K562 (cell line): ENCODE measurements around the gene PLPPR2. TPM values are rescaled to one million over a fixed set of nuclear protein-coding genes. Genes with fewer than 3 reads are reported as not detected.

Experiments used
- ATAC-seq: fragments of 200-7000 bp; cut with Tn5 transposase; 3 replicates; pipeline ENCODE4 v1.9.1; 2020; ENCODE audit warnings: moderate library complexity
- Bru-seq: library from RNA; stranded (reverse); fragments of 400-500 nt; gene quantifications from one replicate; lab custom pipeline; 2021; lab: Mats Ljungman, UMichigan
- BruChase-seq, 2 experiments: library from RNA; stranded (reverse); fragments of 400-500 nt; gene quantifications; one replicate each; lab custom pipeline; 2021; lab: Mats Ljungman, UMichigan
- BruUV-seq: library from RNA; stranded (reverse); fragments of 400-500 nt; replicated peaks from 2 replicates; lab custom pipeline; 2021; lab: Mats Ljungman, UMichigan
- CTCF ChIA-PET: fragments of 300-600 bp; formaldehyde crosslinking; extraction: SDS; loops from one replicate; lab custom pipeline; 2021; ENCODE audit warnings: low intra/inter-chr PET ratio; lab: Yijun Ruan, JAX
- POLR2A ChIA-PET: fragments of 300-600, 350-650 bp; sonication (Branson Sonifier 250); formaldehyde crosslinking; extraction: SDS; loops from one replicate; lab custom pipeline; 2021; ENCODE audit warnings: antibody characterized with exemption, inconsistent platforms; lab: Yijun Ruan, JAX
- DNase-seq, 4 experiments: peaks; one replicate each; pipeline versions ENCODE4 v3.0.0 to v3.0.0-alpha.2; 2011 to 2018; ENCODE audit warnings: low spot score in 3 of 4, mixed read lengths in 3 of 4; ENCODE audit errors: extremely low read depth in 1 of 4
- FAIRE-seq: peaks from 2 replicates; lab custom pipeline; 2011; peaks lifted over from hg19 to GRCh38; lab: Jason Lieb, UNC
- H2AFZ ChIP-seq: 2 replicates; pipeline ENCODE4 v1.6.0; 2011; ENCODE audit warnings: low read depth, low read length, control low read depth, inconsistent platforms
- H3K27ac ChIP-seq: fragments of 200-600 bp; 3 replicates; pipeline ENCODE4 v1.8.0; 2011; ENCODE audit warnings: low read depth, mild to moderate bottlenecking, control low read depth, inconsistent platforms, low read length, moderate library complexity, mixed read lengths; ENCODE audit errors: extremely low read depth
- H3K27me3 ChIP-seq, 2 experiments: fragments of 300-600 bp in 1 of 2; 2 replicates in 1 of 2; 3 replicates in 1 of 2; pipeline versions ENCODE4 v1.6.0 to v1.8.0; 2011; ENCODE audit warnings: inconsistent platforms in 2 of 2, low read length in 2 of 2, mild to moderate bottlenecking in 1 of 2, mixed read lengths in 1 of 2, moderate library complexity in 1 of 2; ENCODE audit not compliant: control insufficient read depth in 2 of 2, insufficient read depth in 2 of 2
- H3K36me3 ChIP-seq: fragments of 300-600 bp; 3 replicates; pipeline ENCODE4 v1.8.0; 2011; ENCODE audit warnings: mild to moderate bottlenecking, low read length, inconsistent platforms; ENCODE audit not compliant: control insufficient read depth, insufficient read depth
- H3K4me1 ChIP-seq, 2 experiments: fragments of 200-600 bp in 1 of 2; replicated peaks in 1 of 2; 2 replicates in 1 of 2; 3 replicates in 1 of 2; pipeline versions ENCODE4 v1.5.1 to v1.8.0; 2011; ENCODE audit warnings: inconsistent platforms in 2 of 2, low read length in 2 of 2, mild to moderate bottlenecking in 1 of 2, mixed read lengths in 1 of 2, moderate library complexity in 1 of 2; ENCODE audit not compliant: control insufficient read depth in 2 of 2, insufficient read depth in 2 of 2
- H3K4me2 ChIP-seq: 2 replicates; pipeline ENCODE4 v1.6.1; 2011; ENCODE audit warnings: low read length, control low read depth, inconsistent platforms, mixed read lengths; ENCODE audit not compliant: insufficient read depth
- H3K4me3 ChIP-seq: fragments of 200-600 bp; sonication (generic), shearing (Covaris generic); 2 replicates; pipeline ENCODE4 v1.5.1; 2016; ENCODE audit warnings: control low read depth, inconsistent platforms
- H3K79me2 ChIP-seq: fragments of 200-600 bp; 3 replicates; pipeline ENCODE4 v1.8.0; 2011; ENCODE audit warnings: low read length, inconsistent platforms; ENCODE audit not compliant: control insufficient read depth, insufficient read depth
- H3K9ac ChIP-seq, 2 experiments: 2 replicates each; pipeline versions ENCODE4 v1.6.0 to v1.6.1; 2011; ENCODE audit warnings: low read depth in 2 of 2, low read length in 2 of 2, control low read depth in 1 of 2, inconsistent platforms in 1 of 2, mild to moderate bottlenecking in 1 of 2, mixed read lengths in 1 of 2; ENCODE audit not compliant: insufficient read depth in 1 of 2
- H3K9me1 ChIP-seq: one replicate; pipeline ENCODE4 v1.6.0; 2011; ENCODE audit warnings: inconsistent platforms, mild to moderate bottlenecking, low read length, moderate library complexity; ENCODE audit not compliant: control insufficient read depth, insufficient read depth
- H3K9me3 ChIP-seq: replicated peaks from 2 replicates; pipeline ENCODE4 v1.5.1; 2011; ENCODE audit warnings: low read depth, low read length, inconsistent platforms; ENCODE audit not compliant: control insufficient read depth, insufficient read depth
- H4K20me1 ChIP-seq: replicated peaks from 2 replicates; pipeline ENCODE4 v1.6.1; 2011; ENCODE audit warnings: low read length, inconsistent platforms, mixed read lengths; ENCODE audit not compliant: control insufficient read depth, insufficient read depth
- ELF2 ChIP-seq: fragments of 250-450 bp; sonication (Bioruptor Pico); IDR thresholded peaks from 2 replicates; pipeline ENCODE4 v1.5.0; 2021; ENCODE audit warnings: mild to moderate bottlenecking
- GATAD2B ChIP-seq: fragments of 450-650 bp; IDR thresholded peaks from 2 replicates; pipeline ENCODE4 v1.6.1; 2017; ENCODE audit warnings: mild to moderate bottlenecking, borderline replicate concordance
- HIVEP1 ChIP-seq: fragments of 250-450 bp; sonication (Bioruptor Pico); IDR thresholded peaks from 2 replicates; pipeline ENCODE4 v1.4.0; 2020; ENCODE audit warnings: mild to moderate bottlenecking
- JUN ChIP-seq, 2 experiments: sonication (generic) in 1 of 2; formaldehyde crosslinking in 1 of 2; IDR thresholded peaks; 2 replicates each; pipeline versions ENCODE4 v1.6.1 to v1.8.0; 2012 to 2022; ENCODE audit warnings: borderline replicate concordance in 2 of 2, mild to moderate bottlenecking in 2 of 2, improper control_type of control experiment in 1 of 2, low read depth in 1 of 2, low read length in 1 of 2, missing genetic modification reagents in 1 of 2
- NELFE ChIP-seq: IDR thresholded peaks from 2 replicates; pipeline ENCODE4 v1.6.1; 2011; ENCODE audit warnings: mild to moderate bottlenecking; ENCODE audit not compliant: insufficient read depth, insufficient read length
- PRPF4 ChIP-seq: fragments of 200-400 bp; formaldehyde crosslinking; IDR thresholded peaks from one replicate; pipeline ENCODE4 v1.6.1; 2017; ENCODE audit warnings: low read length, low read depth, mild to moderate bottlenecking; ENCODE audit not compliant: insufficient read depth, poor library complexity, severe bottlenecking
- PYGO2 ChIP-seq: fragments of 450-650 bp; IDR thresholded peaks from 2 replicates; pipeline ENCODE4 v1.6.1; 2016; ENCODE audit warnings: mild to moderate bottlenecking, missing genetic modification characterization, moderate library complexity, missing compliant biosample characterization
- ZNF232 ChIP-seq: sonication (generic); formaldehyde crosslinking; IDR thresholded peaks from 2 replicates; pipeline ENCODE4 v1.8.0; 2022; ENCODE audit warnings: mild to moderate bottlenecking, missing genetic modification reagents
- WGBS: fragments of 100-300 bp; shearing (Covaris generic); methylation state at CpG from one replicate; pipeline ENCODE4 v1.1.6; 2016; ENCODE audit warnings: low coverage, mixed read lengths; ENCODE audit not compliant: insufficient coverage; ENCODE audit errors: missing lambda C conversion rate; 5-methylcytosine and 5-hydroxymethylcytosine counted together
- in situ Hi-C: fragments of 300-500 bp; cut with MboI; formaldehyde crosslinking; loops from 4 replicates; pipeline ENCODE4 v1.15.0; 2018; ENCODE audit warnings: inconsistent platforms, mixed read lengths
- intact Hi-C: fragments of 100-400 bp; cut with micrococcal nuclease; formaldehyde crosslinking; loops from 2 replicates; pipeline ENCODE4 v1.14.2; 2022
- long read RNA-seq, 3 experiments: library from polyadenylated mRNA in 2 of 3; library from RNA in 1 of 3; unstranded in 2 of 3; stranded (forward) in 1 of 3; transcript quantifications; one replicate each; pipeline ENCODE4 v2.0.0, GENCODE V29; 2019 to 2022
- polyA minus RNA-seq, 3 experiments: library from RNA; depleted of rRNA, polyadenylated mRNA; stranded (reverse); fragments of >200 nt; gene quantifications; 2 replicates each; pipeline ENCODE4 v1.2.3, GENCODE V29; 2011
- polyA plus RNA-seq, 8 experiments: library from polyadenylated mRNA; depleted of rRNA in 4 of 8; stranded (reverse) in 5 of 8; unstranded in 3 of 8; fragments of >200 nt; fragmentation: Nextera tagmentation in 2 of 8; fragmentation: Illumina TruSeq in 1 of 8; extraction: Ambion mirVana in 2 of 8; extraction: Trizol in 1 of 8; gene quantifications; 2 replicates each; pipeline versions ENCODE4 v1.2.1 to v1.2.3, GENCODE V29; 2011 to 2014; ENCODE audit warnings: inconsistent platforms in 1 of 8, missing spikeins in 1 of 8
- total RNA-seq, 7 experiments: library from RNA; depleted of rRNA in 6 of 7; stranded (reverse); fragments of >200 nt in 6 of 7; fragmentation: Illumina TruSeq in 2 of 7; extraction: Trizol in 2 of 7; gene quantifications; 2 replicates each; pipeline versions ENCODE4 v1.2.1 to v1.2.3, GENCODE V29; 2011 to 2021; ENCODE audit warnings: low replicate concordance in 1 of 7
- TF ChIP-seq, protein P1 (sequence below): fragments of 250-450 bp; sonication (Bioruptor Pico); IDR thresholded peaks from 2 replicates; pipeline ENCODE4 v1.4.0; 2020; ENCODE audit warnings: borderline replicate concordance
- TF ChIP-seq, protein P2 (sequence below): fragments of 200-800 bp; sonication (Bioruptor generic); IDR thresholded peaks from 2 replicates; pipeline ENCODE4 v1.6.1; 2017; ENCODE audit warnings: missing genetic modification characterization, missing compliant biosample characterization

The PLPPR2 gene, protein sequence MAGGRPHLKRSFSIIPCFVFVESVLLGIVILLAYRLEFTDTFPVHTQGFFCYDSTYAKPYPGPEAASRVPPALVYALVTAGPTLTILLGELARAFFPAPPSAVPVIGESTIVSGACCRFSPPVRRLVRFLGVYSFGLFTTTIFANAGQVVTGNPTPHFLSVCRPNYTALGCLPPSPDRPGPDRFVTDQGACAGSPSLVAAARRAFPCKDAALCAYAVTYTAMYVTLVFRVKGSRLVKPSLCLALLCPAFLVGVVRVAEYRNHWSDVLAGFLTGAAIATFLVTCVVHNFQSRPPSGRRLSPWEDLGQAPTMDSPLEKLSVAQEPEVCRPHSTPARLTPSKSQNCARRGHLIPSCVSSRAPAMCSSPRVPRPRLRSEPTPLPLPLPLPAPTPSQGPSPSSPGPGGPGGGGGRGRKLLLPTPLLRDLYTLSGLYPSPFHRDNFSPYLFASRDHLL
- 8.1 and 27.1 TPM in 2 replicates for total RNA-seq (2011; cell fraction: chromatin; rRNA removed; ENCODE audit: low replicate concordance)
- 25.7 and 35.0 TPM in 2 replicates for total RNA-seq (2011; cell fraction: nucleolus; rRNA removed)
- total RNA-seq (2011; cell fraction: nucleoplasm; rRNA removed), result 21.9 and 29.8 TPM in 2 replicates
- total RNA-seq (2014; rRNA removed) (4.4 and 11.2 TPM in 2 replicates), total RNA-seq (2014; rRNA removed; fragmentation: Illumina TruSeq; extraction: Trizol) (1.8 and 2.1 TPM in 2 replicates), total RNA-seq (2015; rRNA removed; fragmentation: Illumina TruSeq; extraction: Trizol) (2.6 and 3.1 TPM in 2 replicates), total RNA-seq (2021) (15.9 and 17.6 TPM in 2 replicates), polyA plus RNA-seq (2011; rRNA removed) (3.4 and 6.3 TPM in 2 replicates), polyA plus RNA-seq (2014; fragmentation: Illumina TruSeq; extraction: Trizol) (8.1 and 12.8 TPM in 2 replicates), polyA plus RNA-seq (2014; fragmentation: Nextera tagmentation; extraction: Ambion mirVana) (under 1 TPM; 0.49 TPM), polyA plus RNA-seq (2014; rRNA removed) (8.6 and 10.0 TPM in 2 replicates), polyA minus RNA-seq (2011; rRNA and poly(A)+ RNA removed) (1.1 and 2.5 TPM in 2 replicates), Bru-seq, nascent RNA (percentile 53 among the genes with signal in this experiment), BruChase-seq, experiment 1, labeled RNA remaining after a 2-hour chase (percentile 42 among the genes with signal in this experiment), BruChase-seq, experiment 2, labeled RNA remaining after a 6-hour chase (percentile 48 among the genes with signal in this experiment)
- polyA plus RNA-seq (2011; cell fraction: cytosol; rRNA removed), result 5.2 and 13.0 TPM in 2 replicates
- 21.6 and 30.6 TPM in 2 replicates for polyA plus RNA-seq (2011; cell fraction: nucleus; rRNA removed)
- polyA plus RNA-seq (2012), result 16.0 and 16.8 TPM in 2 replicates
- polyA minus RNA-seq (2011; cell fraction: cytosol; rRNA and poly(A)+ RNA removed), result 6.1 and 10.4 TPM in 2 replicates
- polyA minus RNA-seq (2011; cell fraction: nucleus; rRNA and poly(A)+ RNA removed), result 7.2 and 8.5 TPM in 2 replicates
- long read RNA-seq, experiment 1, partial matches to known transcripts, result 26 of 27 reads
- long read RNA-seq, experiment 1, other reads (novel, unspliced or antisense), result 1 of 27 reads
- long read RNA-seq, experiment 2, transcript PLPPR2-201 (10 exons, 2,727 nt), result major isoform, 8 of 18 reads
- long read RNA-seq, experiment 2, partial matches to known transcripts, result 2 of 18 reads
- long read RNA-seq, experiment 2, other reads (novel, unspliced or antisense), result 7 of 18 reads
- long read RNA-seq, experiment 3, partial matches to known transcripts, result 2 of 4 reads
- long read RNA-seq, experiment 3, other reads (novel, unspliced or antisense), result 1 of 4 reads

DNA sequence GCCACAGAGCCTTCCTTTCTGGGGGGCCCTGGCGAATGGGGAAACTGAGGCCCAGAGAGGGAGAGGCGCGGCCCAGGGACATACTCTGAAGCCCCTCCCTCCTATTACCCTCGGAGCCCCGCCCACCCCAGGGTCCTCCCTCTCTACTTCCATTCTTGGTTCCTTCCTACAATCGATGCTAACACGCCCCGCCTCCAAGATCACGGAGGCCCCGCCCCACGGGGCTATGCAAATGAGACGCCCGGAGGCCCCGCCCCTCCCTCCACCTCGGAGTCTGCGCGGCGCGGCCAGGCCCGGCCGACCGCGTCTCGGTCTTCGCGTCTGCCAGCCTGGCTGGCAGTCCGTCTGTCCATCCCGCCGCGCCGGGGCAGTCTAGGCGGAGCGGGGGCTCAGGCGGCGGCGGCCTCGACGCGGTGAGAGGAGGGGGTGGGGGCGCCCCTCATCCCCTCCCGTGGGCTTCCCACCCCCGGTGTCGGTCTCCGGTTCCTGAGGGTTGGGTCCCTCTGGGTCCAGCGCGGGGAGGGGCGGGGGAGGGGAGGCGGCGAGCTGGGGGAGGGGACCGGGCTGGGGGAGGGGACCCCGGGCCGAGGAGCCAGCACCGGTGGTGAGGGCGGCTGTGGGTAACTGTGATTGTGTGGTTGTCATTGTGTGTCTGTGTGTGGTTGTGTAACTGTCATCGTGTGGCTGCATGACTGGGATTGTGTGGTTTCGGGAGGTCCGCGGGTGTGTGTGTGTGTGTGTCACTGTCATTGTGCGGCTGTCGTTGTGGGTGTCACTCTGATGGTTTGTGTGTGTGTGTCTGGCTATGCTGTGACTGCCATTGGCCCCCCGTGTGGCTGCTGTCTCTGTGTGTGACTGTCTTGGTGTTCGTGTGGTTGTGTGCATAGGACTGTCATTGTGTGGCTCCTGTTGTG lies at the start of gene PLPPR2:
Gene PLPPR2 (plus strand): TSS at position 273 of the 914 bp plus-strand sequence. CDS start 2,242 bp downstream, outside the sequence.
- POLR2A ChIA-PET, result no interaction called here
- TF ChIP-seq HIVEP1 (CRISPR knock-in tag) (no peak), PRPF4 (no peak), GATAD2B (no peak), ZNF232 (CRISPR knock-in tag) (no peak), ELF2 (CRISPR knock-in tag) (no peak), NELFE (no peak), JUN (IDR thresholded peaks at IDR 0.05; ENCODE audit: borderline replicate concordance, low read depth, low read length) (no peak), JUN (CRISPR knock-in tag; IDR thresholded peaks at IDR 0.05; ENCODE audit: borderline replicate concordance) (no peak), PYGO2 (tag) (no peak)
- TF ChIP-seq, protein P1, sequence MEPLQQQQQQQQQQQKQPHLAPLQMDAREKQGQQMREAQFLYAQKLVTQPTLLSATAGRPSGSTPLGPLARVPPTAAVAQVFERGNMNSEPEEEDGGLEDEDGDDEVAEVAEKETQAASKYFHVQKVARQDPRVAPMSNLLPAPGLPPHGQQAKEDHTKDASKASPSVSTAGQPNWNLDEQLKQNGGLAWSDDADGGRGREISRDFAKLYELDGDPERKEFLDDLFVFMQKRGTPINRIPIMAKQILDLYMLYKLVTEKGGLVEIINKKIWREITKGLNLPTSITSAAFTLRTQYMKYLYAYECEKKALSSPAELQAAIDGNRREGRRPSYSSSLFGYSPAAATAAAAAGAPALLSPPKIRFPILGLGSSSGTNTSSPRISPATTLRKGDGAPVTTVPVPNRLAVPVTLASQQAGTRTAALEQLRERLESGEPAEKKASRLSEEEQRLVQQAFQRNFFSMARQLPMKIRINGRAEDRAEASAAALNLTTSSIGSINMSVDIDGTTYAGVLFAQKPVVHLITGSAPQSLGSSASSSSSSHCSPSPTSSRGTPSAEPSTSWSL, result no peak
- TF ChIP-seq, protein P2, sequence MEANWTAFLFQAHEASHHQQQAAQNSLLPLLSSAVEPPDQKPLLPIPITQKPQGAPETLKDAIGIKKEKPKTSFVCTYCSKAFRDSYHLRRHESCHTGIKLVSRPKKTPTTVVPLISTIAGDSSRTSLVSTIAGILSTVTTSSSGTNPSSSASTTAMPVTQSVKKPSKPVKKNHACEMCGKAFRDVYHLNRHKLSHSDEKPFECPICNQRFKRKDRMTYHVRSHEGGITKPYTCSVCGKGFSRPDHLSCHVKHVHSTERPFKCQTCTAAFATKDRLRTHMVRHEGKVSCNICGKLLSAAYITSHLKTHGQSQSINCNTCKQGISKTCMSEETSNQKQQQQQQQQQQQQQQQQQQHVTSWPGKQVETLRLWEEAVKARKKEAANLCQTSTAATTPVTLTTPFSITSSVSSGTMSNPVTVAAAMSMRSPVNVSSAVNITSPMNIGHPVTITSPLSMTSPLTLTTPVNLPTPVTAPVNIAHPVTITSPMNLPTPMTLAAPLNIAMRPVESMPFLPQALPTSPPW (CRISPR knock-in tag), result peak; percentile 78

More for the DNA sequence above, at the start of gene PLPPR2:
- H3K27me3 ChIP-seq, result no peaks in the 10 kb centered on the region
- no peaks in the 10 kb centered on the region for H3K9me3 ChIP-seq
- CTCF ChIA-PET, result no interaction called here
- H3K36me3 ChIP-seq, result no peaks in the 10 kb centered on the region; the same call in 2 of the 3 replicates
- H4K20me1 ChIP-seq, result no peaks in the 10 kb centered on the region
- H3K4me2 ChIP-seq, result peak within 1 kb of the TSS; percentile 94
- peak; percentile 89 for FAIRE-seq
- 5% methylated on average over 15 of the region's 62 CpGs for WGBS
- H2AFZ ChIP-seq, result peak within 1 kb of the TSS; percentile 87
- peaks cover 6% of the 10 kb centered on the region; the same call in 1 of the 3 replicates for H3K79me2 ChIP-seq
- no peaks in the 10 kb centered on the region for H3K9me1 ChIP-seq
- in situ Hi-C loops (no loop called here), intact Hi-C loops (no loop called here)
- peak; percentile 98 for ATAC-seq
- peaks cover 24 to 66% of the 10 kb centered on the region in 2 experiments for H3K4me1 ChIP-seq
- peak within 1 kb of the TSS; percentile 51 to 91 for H3K9ac ChIP-seq
- DNase-seq, result peak; percentile 94 to 96 (median 96)
- H3K27ac ChIP-seq, result peak within 1 kb of the TSS; percentile 46; the same call in 2 of the 3 replicates
- BruUV-seq, result no TSS peak
- H3K4me3 ChIP-seq, result peak within 1 kb of the TSS; percentile 57
